Mesothelial cell of epicardium (in vitro differentiated cells): ENCODE data around the gene PI4K2A. TPM values are rescaled to one million over a fixed set of nuclear protein-coding genes. Genes with fewer than 3 reads are reported as not detected.

Source experiments
- DNase-seq, 2 experiments: peaks; one replicate each; pipeline ENCODE4 v3.0.0; 2021; ENCODE audit warnings: low spot score in 2 of 2; ENCODE audit not compliant: unreplicated experiment in 2 of 2
- H3K27ac Mint-ChIP-seq: 2 replicates; pipeline ENCODE4 v1.8.0; 2021; ENCODE audit warnings: mixed read lengths
- H3K27me3 Mint-ChIP-seq: 2 replicates; pipeline ENCODE4 v1.8.0; 2021; ENCODE audit warnings: low read depth, mixed read lengths
- H3K36me3 Mint-ChIP-seq: 2 replicates; pipeline ENCODE4 v1.8.0; 2021; ENCODE audit warnings: mixed read lengths
- H3K4me1 Mint-ChIP-seq: 2 replicates; pipeline ENCODE4 v1.8.0; 2021; ENCODE audit warnings: mixed read lengths
- H3K4me3 Mint-ChIP-seq: 2 replicates; pipeline ENCODE4 v1.8.0; 2021; ENCODE audit warnings: mild to moderate bottlenecking, moderate library complexity, mixed read lengths
- H3K9me3 Mint-ChIP-seq: 2 replicates; pipeline ENCODE4 v1.8.0; 2021; ENCODE audit warnings: mixed read lengths
- CTCF ChIP-seq: fragments of 200-600 bp; sonication (generic); IDR thresholded peaks from one replicate; pipeline ENCODE4 v1.5.0; 2021; ENCODE audit warnings: antibody characterized with exemption; ENCODE audit not compliant: unreplicated experiment
- total RNA-seq: library from RNA; stranded (reverse); gene quantifications from 3 replicates; pipeline ENCODE4 v1.2.1, GENCODE V29; 2021

Gene PI4K2A
- total RNA-seq, 1 donor from 2014 or later: 18.7 TPM

DNA sequence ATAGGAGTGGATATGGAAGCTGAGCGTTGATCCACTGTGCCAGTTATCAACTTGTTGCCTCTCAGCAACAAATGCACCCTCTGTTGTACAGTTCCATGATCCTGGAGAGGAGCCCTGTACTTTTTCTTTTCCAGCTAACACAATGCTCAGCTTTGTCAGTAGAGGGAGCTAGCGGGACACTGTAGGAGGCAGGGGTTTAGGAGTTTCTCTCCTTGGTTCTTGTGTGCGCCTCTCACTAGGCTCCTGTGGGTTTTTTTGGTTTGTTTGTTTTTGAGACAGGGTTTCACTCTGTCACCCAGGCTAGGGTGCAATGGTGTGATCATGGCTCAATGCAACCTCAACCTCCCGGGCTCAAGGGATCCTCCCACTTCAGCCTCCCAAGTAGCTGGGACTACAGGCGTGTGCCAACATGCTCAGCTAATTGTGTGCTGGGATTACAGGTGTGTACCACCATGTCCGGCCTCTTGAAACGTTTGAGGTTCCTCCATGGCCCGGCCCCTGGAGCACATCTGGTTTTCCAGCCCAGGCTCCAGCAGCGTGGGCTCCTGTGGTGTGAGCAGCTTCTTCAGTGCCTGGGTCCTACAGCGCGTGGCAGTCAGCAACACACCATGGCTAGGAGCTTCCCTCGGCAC is 61.1 kb downstream of the PI4K2A start:
- Mint-ChIP-seq H3K36me3 (no peaks in the 10 kb centered on the region), H3K27me3 (no peaks in the 10 kb centered on the region), H3K27ac (no peak overlapping the region), H3K4me3 (no peak overlapping the region), H3K9me3 (no peaks in the 10 kb centered on the region), H3K4me1 (no peaks in the 10 kb centered on the region)
- peak in 1 of 2 experiments; percentile 54 for DNase-seq
- TF ChIP-seq CTCF: peak; percentile 43

DNA sequence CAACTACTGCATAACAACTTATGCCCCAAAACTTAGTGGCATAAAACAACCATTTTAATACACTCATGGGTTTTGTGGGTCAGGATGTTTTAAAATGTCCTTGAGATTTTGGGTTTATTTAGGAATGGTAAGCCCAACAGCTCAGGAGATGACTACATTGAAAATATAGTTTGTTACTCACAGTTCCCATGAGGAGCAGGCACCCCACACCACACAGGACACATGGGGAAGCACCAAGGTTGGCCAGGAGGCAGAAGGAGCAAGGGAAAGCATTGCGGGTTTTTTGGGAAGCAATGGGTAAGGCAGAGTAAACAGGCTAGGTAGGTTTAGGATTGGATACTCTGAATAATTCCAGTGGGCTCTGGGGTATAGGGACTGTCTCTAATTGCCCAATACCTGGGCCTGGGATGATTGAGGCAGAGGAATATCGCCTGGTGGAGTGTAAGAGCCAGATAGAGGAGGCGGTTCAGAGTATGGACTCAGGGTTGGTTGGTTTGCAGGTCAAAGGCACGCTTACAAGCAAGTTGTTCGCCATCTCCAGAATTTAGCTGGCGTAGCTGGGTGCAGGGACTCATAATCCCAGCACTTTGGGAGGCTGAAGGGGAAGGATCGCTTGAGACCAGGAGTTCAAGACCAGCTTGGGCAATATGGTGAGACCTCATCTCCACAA is 63.1 kb downstream of the PI4K2A start:
- no peak for DNase-seq
- TF ChIP-seq CTCF: no peak
- H3K27me3 Mint-ChIP-seq: no peaks in the 10 kb centered on the region
- H3K4me1 Mint-ChIP-seq: no peaks in the 10 kb centered on the region
- no peak overlapping the region for H3K4me3 Mint-ChIP-seq
- no peaks in the 10 kb centered on the region for H3K9me3 Mint-ChIP-seq
- no peaks in the 10 kb centered on the region for H3K36me3 Mint-ChIP-seq
- no peak overlapping the region for H3K27ac Mint-ChIP-seq

- no peaks in the 10 kb centered on the region for H3K36me3 Mint-ChIP-seq
- no peak overlapping the region for H3K27ac Mint-ChIP-seq
- no peaks in the 10 kb centered on the region for H3K27me3 Mint-ChIP-seq
- H3K4me1 Mint-ChIP-seq: peaks cover 2% of the 10 kb centered on the region
- H3K4me3 Mint-ChIP-seq: no peak overlapping the region
- TF ChIP-seq CTCF: no peak
- no peaks in the 10 kb centered on the region for H3K9me3 Mint-ChIP-seq
- DNase-seq: no peak
Observed at GRCh38 chr10:97704341-97704740, 63.9 kb downstream of the PI4K2A start.

- Mint-ChIP-seq H3K9me3 (no peaks in the 10 kb centered on the region), H3K27me3 (no peaks in the 10 kb centered on the region), H3K4me1 (peaks cover 8% of the 10 kb centered on the region), H3K4me3 (no peak overlapping the region), H3K27ac (no peak overlapping the region), H3K36me3 (no peaks in the 10 kb centered on the region)
- no peak for DNase-seq
- no peak for TF ChIP-seq CTCF
Observed at GRCh38 chr10:97705006-97705670, 64.7 kb downstream of the PI4K2A start.

GRCh38 chr10:97707134-97707861 is 66.8 kb downstream of the PI4K2A start:
- no peaks in the 10 kb centered on the region for H3K9me3 Mint-ChIP-seq
- no peak for TF ChIP-seq CTCF
- H3K4me1 Mint-ChIP-seq: peaks cover 8% of the 10 kb centered on the region
- no peak overlapping the region for H3K4me3 Mint-ChIP-seq
- no peak overlapping the region for H3K27ac Mint-ChIP-seq
- no peaks in the 10 kb centered on the region for H3K36me3 Mint-ChIP-seq
- no peak for DNase-seq
- H3K27me3 Mint-ChIP-seq: no peaks in the 10 kb centered on the region
